ENCODE measurements around the gene DNAJC17. TPM values are rescaled to one million over a fixed set of nuclear protein-coding genes. Genes with fewer than 3 reads are reported as not detected.

Gene DNAJC17
- total RNA-seq, 2 experiments from 2014 or later, result 45.6 to 47.2 TPM

DNA sequence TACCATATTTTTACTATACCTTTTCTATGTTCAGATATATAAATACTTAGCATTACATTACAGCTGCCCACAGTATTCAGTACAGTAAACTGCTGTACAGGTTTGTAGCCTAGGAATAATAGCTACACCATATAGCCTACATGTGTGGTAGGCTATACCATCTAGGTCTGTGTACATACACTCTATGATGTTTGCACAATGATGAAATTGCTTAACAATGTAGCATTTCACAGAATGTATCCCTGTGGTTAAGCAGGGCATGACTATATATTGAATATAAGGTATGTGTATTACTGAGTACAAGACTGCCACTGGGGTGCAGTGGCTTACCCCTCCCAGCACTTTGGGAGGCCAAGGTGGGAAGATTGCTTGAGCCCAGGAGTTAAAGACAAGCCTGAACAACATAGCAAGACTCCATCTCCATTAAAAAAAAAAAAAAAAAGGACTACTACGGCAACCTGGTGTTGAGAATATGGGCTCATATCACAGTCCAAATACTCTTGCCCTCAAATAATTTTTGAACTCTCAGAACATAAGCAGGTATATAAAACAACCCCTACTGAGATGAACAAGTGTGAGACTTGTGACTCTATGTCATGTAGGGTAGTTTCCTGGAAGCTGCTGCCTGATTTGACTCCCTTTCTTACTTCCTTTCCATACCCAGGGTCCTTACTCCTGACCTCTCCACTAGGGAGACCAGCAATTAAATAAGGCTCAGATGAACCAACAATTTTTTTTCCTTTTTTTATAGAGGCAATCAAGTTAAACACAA lies 16.5 kb upstream of the DNAJC17 start:
- Mint-ChIP-seq H3K4me3 (no peak overlapping the region), H3K27me3 (peaks cover 21% of the 10 kb centered on the region), H3K4me1 (peaks cover 2% of the 10 kb centered on the region), H3K9me3 (no peaks in the 10 kb centered on the region), H3K36me3 (no peaks in the 10 kb centered on the region), H3K27ac (no peak overlapping the region)
- POLR2A ChIA-PET, result no interaction called here
- ATAC-seq (ENCODE audit: low read depth), result no peak
- no peak for DNase-seq

DNA sequence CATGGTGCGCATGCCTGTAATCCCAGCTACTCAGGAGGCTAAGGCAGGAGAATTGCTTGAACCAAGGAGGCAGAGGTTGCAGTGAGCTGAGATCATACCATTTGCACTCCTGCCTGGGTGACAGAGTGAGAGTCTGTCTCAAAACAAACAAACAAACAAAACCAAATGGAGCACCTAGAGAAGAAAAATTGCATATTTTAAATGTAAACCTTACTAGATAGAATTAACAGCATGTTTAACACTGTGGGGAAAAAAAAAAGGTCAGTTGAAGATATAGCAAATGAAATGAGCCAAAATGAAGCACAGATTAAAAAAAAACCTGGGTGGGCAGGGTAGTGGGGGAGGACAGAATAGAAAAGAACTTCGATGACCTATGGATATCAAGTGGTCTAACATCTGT lies 13.9 kb upstream of the DNAJC17 start:
- H3K9me3 Mint-ChIP-seq, result no peaks in the 10 kb centered on the region
- DNase-seq (no peak), ATAC-seq (ENCODE audit: low read depth) (no peak)
- peaks cover 5% of the 10 kb centered on the region for H3K4me1 Mint-ChIP-seq
- peaks cover 11% of the 10 kb centered on the region for H3K27me3 Mint-ChIP-seq
- H3K36me3 Mint-ChIP-seq, result no peaks in the 10 kb centered on the region
- H3K4me3 Mint-ChIP-seq, result no peak overlapping the region
- H3K27ac Mint-ChIP-seq, result no peak overlapping the region
- POLR2A ChIA-PET, result no interaction called here

DNA sequence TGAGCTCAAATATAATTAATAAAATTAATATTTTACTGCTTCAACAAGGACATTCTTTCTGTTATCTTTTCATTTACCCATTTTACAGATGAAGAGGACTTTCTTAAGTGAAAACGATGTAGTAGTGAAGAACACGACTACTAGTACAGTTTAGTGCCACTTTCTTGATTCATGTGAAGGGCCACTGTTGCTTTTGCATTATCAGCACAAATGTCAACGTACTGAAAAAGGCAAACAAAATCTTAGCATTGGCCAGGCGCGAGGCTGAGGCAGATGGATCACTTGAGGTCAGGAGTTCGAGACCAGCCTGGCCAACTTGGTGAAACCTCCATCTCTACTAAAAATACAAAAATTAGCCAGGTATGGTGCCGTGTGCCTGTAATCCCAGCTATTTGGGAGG lies 11.8 kb upstream of the DNAJC17 start:
- Mint-ChIP-seq H3K4me3 (no peak overlapping the region), H3K36me3 (peaks cover 4% of the 10 kb centered on the region), H3K4me1 (peaks cover 5% of the 10 kb centered on the region), H3K9me3 (no peaks in the 10 kb centered on the region), H3K27me3 (peaks cover 6% of the 10 kb centered on the region), H3K27ac (no peak overlapping the region)
- POLR2A ChIA-PET, result no interaction called here
- ATAC-seq (ENCODE audit: low read depth) (no peak), DNase-seq (no peak)

DNA sequence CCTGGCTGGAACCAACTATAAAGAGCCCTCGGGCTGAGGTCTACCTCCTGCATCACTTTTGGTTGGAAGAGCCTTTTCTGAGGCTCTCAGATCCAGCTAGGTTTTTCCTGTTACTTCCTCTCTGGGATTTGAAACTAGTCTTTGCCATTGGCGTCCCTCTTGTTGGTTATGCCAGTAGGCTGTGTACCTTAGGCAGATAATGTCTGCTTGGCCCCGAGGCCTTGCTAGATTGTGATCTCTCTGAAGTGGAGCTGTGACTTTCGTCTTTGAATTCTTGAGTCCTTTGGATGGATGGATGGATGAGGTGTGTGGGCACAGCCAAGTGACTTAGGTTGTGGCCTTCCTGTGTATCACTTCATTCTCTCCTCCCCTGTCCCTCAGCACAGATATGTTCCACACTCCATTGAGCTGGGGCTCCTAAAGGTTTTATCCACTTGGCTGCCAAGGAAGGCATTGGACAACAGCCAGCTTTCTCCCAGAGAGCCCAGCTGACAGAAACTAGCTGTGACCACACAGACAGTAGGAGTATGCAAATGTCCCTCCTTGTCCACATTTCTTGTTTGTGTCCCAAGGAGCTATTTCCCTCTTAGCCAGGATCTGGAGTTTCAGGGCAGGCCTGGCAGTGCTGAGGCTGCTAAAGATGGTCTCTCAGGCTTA lies 7.9 kb upstream of the DNAJC17 start:
- no peak overlapping the region for H3K27ac Mint-ChIP-seq
- peaks cover 2% of the 10 kb centered on the region for H3K4me1 Mint-ChIP-seq
- DNase-seq (no peak), ATAC-seq (ENCODE audit: low read depth) (no peak)
- POLR2A ChIA-PET, result interaction anchor here (0.9 kb wide), 1 partner anchor 8 kb away, joined by 3 read pairs; the partner anchor contains the start of genes DNAJC17 and ZFYVE19
- H3K36me3 Mint-ChIP-seq, result peaks cover 9% of the 10 kb centered on the region
- no peak overlapping the region for H3K4me3 Mint-ChIP-seq
- H3K9me3 Mint-ChIP-seq, result no peaks in the 10 kb centered on the region
- no peaks in the 10 kb centered on the region for H3K27me3 Mint-ChIP-seq

DNA sequence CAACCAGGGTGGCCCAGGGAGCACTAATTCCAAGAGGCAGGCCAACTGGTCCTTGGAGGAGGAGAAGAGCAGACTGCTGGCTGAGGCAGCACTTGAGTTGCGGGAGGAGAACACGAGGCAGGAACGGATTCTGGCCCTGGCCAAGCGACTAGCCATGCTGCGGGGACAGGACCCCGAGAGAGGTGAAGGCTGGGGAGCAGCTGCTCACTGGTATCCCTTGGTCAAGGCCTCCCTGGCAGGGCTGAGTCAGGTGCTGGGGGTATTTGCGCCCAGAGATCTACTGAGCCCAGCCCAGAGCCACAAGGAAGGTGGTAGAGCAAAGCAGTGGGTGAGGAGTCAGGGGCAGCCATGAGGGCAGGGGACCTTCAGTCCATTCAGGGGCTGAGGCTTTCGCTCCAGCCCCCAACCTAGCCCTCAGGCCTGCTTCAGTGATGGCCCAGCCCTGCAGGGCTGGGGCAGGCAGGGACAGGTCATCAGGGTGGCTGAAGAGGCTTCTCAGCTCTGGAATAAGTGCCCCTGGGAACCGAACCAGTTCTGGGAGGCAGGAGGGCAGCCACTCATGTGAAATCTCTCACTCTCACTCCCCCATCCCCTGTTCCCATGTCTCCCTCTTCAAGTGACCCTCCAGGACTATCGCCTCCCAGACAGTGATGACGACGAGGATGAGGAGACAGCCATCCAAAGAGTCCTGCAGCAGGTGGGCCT lies 5.6 kb upstream of the DNAJC17 start:
- Mint-ChIP-seq H3K27ac (no peak overlapping the region), H3K4me1 (peaks cover 10% of the 10 kb centered on the region), H3K36me3 (peaks cover 9% of the 10 kb centered on the region), H3K4me3 (no peak overlapping the region), H3K27me3 (no peaks in the 10 kb centered on the region), H3K9me3 (no peaks in the 10 kb centered on the region)
- no peak for DNase-seq
- POLR2A ChIA-PET, result interaction anchor here (0.6 to 1.2 kb wide), 2 partner anchors 10 to 15 kb away, joined by 3 to 4 read pairs; partner anchors contain the start of gene PPP1R14D
- ATAC-seq (ENCODE audit: low read depth), result no peak

DNA sequence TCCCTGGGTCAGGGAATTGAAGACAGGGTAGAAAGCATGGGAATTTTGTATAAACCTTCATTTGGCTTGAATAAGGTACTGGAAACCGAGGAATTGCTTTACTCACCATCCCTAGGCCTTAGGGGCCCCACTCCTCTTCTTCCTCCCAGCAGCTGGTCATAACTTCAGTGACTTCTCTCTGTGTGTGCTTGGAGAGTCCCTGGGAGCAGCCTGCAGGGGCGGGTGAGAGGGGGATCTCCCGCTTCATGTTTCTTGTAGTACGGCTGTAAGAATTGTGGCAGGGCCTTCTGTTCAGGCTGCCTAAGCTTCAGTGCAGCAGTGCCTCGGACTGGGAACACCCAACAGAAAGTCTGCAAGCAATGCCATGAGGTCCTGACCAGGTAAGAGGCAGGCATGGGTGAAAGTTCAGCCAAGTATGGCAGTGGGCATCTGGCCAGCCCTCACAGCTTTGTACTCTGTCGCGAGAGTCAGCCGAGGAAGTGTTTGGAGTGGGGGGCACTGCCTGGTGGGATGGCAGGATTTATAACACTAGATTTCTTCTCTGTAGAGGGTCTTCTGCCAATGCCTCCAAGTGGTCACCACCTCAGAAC lies 1.7 kb upstream of the DNAJC17 start:
- Mint-ChIP-seq H3K27ac (no peak overlapping the region), H3K27me3 (no peaks in the 10 kb centered on the region), H3K4me3 (peak overlapping the region; percentile 97), H3K9me3 (no peaks in the 10 kb centered on the region), H3K4me1 (peaks cover 15% of the 10 kb centered on the region), H3K36me3 (peaks cover 8% of the 10 kb centered on the region)
- DNase-seq, result no peak
- ATAC-seq (ENCODE audit: low read depth), result no peak
- POLR2A ChIA-PET, result no interaction called here

DNA sequence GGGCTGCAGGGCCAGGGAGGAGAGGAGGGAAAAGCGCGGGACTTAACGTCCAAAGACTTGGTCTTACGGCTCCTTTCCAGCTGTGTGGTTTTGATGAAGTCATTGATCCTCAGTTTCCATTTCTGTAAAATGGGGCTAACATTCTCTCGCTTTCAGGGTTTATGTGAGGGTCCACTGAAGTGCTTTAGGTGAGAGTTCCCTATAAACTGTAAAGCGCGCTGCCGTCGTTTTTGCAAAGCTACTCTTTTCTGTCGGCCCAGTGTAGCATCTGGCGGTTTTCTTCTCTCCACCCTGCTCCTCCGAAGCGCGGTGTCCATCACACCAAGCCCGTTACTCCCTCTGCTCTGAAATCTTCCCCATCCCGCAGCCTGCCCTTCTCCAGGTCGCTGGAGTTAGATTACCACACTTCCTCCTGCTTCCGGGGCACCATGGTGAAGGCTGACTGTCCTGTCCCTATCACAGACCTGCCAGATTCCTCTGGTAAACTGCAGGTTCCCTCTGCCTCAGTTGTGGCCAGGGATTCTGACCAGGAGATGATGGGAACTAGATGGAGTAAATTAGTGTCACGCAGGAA lies 702 bp upstream of the DNAJC17 start:
- Mint-ChIP-seq H3K36me3 (peaks cover 5% of the 10 kb centered on the region), H3K4me1 (peaks cover 18% of the 10 kb centered on the region), H3K4me3 (peak overlapping the region; percentile 97), H3K9me3 (no peaks in the 10 kb centered on the region), H3K27me3 (no peaks in the 10 kb centered on the region), H3K27ac (peak overlapping the region; percentile 99)
- POLR2A ChIA-PET, result interaction anchor here (0.7 to 1.2 kb wide), 5 partner anchors 9 to 145 kb away, joined by 3 to 4 read pairs (median 3); partner anchors contain the start of gene CHAC1
- DNase-seq (no peak), ATAC-seq (ENCODE audit: low read depth) (no peak)

DNA sequence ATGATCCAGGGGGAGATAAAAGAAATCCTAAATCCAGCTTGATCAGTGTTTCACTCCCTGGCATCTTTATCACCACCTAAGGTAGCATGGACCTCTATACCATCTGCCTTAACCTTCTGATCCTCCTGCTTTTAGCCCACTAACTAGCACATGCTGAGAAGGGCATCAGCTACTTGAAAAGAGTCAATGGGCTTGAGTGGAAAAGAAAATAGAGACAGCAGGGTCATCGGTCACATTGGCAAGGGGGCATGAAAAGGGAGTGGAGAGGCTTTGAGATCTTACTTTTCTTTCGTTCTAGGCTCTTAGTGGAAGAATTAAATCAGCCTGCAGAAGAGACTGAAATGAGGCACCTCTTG lies 623 bp downstream of the DNAJC17 start:
- POLR2A ChIA-PET, result interaction anchor here (0.6 to 1.4 kb wide), 13 partner anchors 7 to 302 kb away, joined by 3 to 9 read pairs (median 3); partner anchors contain the start of genes CHAC1, RAD51 and RPUSD2
- Mint-ChIP-seq H3K27me3 (no peaks in the 10 kb centered on the region), H3K4me1 (peaks cover 20% of the 10 kb centered on the region), H3K36me3 (peaks cover 8% of the 10 kb centered on the region), H3K9me3 (no peaks in the 10 kb centered on the region), H3K27ac (peak overlapping the region; percentile 99), H3K4me3 (peak overlapping the region; percentile 97)
- DNase-seq (no peak), ATAC-seq (ENCODE audit: low read depth) (no peak)

DNA sequence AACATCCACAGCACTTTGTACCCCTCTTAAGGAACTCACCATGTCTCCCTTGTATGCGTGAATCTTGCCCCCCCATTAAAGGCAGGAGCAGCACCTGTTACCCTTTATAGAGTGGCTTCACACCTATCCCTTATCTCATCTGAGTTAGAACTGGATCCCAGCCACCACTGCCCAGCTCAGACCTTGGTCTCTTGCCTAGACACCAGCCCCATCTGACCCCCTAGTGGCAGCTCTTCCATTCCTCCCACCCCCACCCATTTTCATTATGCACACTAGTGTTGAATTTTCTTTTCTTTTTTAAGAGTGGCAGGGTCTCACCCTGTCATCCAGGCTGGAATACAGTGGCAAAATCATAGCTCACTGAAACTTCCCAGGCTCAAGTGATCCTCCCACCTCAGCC lies 3.6 kb downstream of the DNAJC17 start:
- no peak overlapping the region for H3K27ac Mint-ChIP-seq
- no peak for ATAC-seq (ENCODE audit: low read depth)
- no peaks in the 10 kb centered on the region for H3K27me3 Mint-ChIP-seq
- no peak overlapping the region for H3K4me3 Mint-ChIP-seq
- peaks cover 11% of the 10 kb centered on the region for H3K36me3 Mint-ChIP-seq
- no peak for DNase-seq
- H3K9me3 Mint-ChIP-seq, result no peaks in the 10 kb centered on the region
- POLR2A ChIA-PET, result interaction anchor here (0.6 kb wide), 1 partner anchor 104 kb away, joined by 6 read pairs; no protein-coding TSS in a partner anchor
- H3K4me1 Mint-ChIP-seq, result peaks cover 21% of the 10 kb centered on the region

DNA sequence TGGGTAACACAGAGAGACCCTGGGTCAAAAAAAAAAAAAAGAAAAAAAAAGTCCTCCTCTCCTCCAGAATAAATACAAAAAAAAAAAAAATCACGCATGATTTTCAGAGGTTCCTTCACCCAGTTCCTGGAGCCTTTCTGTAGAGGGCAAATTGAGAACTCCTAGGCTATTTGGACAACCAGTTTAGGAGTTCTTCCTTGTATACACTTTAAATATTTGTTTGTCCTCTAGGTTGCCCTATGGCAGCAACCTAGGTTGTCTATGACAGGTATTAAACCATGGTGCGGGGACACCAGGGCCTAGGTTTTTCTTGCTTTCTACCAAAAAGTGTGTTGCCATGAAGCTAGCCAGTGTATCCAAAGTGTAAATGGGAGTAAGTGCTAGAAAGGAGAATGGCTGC lies 4.2 kb downstream of the DNAJC17 start:
- H3K9me3 Mint-ChIP-seq, result no peaks in the 10 kb centered on the region
- peaks cover 16% of the 10 kb centered on the region for H3K36me3 Mint-ChIP-seq
- POLR2A ChIA-PET, result no interaction called here
- H3K4me3 Mint-ChIP-seq, result no peak overlapping the region
- no peak overlapping the region for H3K27ac Mint-ChIP-seq
- no peaks in the 10 kb centered on the region for H3K27me3 Mint-ChIP-seq
- no peak for DNase-seq
- H3K4me1 Mint-ChIP-seq, result peaks cover 15% of the 10 kb centered on the region
- ATAC-seq (ENCODE audit: low read depth), result no peak

DNA sequence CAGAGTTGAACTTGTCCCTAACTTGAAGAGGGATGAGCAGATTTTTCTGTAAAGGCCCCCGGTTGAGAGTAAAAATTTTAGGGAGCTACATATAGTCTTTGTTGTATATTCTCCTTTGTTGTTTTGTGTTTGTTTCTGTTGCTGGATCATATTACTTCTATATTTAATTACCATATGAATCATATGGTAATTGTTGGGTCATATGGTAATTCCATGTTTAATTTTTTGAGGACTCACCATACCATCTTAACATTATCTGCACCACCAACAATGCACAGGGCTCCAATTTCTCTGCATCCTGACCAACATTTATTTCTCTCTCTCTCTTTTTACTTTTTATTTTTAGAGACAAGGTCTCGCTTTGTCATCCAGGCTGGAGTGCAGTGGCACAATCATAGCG lies 7.8 kb downstream of the DNAJC17 start:
- POLR2A ChIA-PET, result interaction anchor here (0.6 kb wide), 1 partner anchor 8 kb away, joined by 3 read pairs; the partner anchor contains the start of genes DNAJC17 and ZFYVE19
- ATAC-seq (ENCODE audit: low read depth) (no peak), DNase-seq (no peak)
- Mint-ChIP-seq H3K27ac (no peak overlapping the region), H3K4me3 (no peak overlapping the region), H3K4me1 (peaks cover 8% of the 10 kb centered on the region), H3K9me3 (no peaks in the 10 kb centered on the region), H3K36me3 (peaks cover 17% of the 10 kb centered on the region), H3K27me3 (no peaks in the 10 kb centered on the region)

DNA sequence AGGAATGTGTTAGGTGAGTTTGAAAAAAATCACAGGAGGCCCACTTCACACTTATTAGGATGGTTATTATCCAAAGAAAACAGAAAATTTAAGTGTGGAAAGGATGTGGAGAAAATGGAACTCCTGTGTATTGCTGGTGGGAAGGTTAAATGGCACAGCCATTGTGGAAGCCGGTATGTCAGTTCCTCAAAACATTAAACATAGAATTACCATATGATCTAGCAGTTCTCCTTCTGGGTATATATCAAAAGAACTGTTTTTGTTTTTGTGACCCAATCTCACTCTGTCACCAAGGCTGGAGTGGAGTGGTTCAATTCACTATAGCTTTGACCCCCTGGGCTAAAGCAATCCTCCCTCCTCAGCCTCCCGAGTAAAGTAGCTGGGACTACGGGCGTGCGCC lies 10.8 kb downstream of the DNAJC17 start:
- Mint-ChIP-seq H3K27me3 (no peaks in the 10 kb centered on the region), H3K9me3 (no peaks in the 10 kb centered on the region), H3K36me3 (peaks cover 16% of the 10 kb centered on the region), H3K4me1 (peaks cover 3% of the 10 kb centered on the region), H3K4me3 (no peak overlapping the region), H3K27ac (no peak overlapping the region)
- ATAC-seq (ENCODE audit: low read depth), result no peak
- no peak for DNase-seq
- POLR2A ChIA-PET, result interaction anchor here (1.4 kb wide), 1 partner anchor 10 kb away, joined by 5 read pairs; the partner anchor contains the start of genes DNAJC17 and ZFYVE19

DNA sequence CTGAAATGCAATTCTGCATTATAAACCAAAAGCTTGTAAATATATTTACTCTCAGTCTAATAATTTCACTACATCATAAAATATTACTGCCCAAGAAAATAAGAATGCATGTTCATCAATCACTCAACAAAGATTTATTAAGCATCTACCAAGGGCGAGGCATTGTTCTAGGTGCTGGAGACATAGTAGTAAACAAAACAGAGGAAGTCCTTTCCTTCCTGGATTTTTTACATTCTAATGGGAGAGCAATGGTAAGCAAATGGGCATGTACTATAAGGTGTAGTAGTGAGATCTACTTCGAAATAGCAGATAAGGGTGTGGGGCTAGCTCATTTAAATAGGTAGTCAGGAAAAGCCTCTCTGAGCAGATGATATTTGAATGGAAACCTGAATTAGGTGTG lies 11.2 kb downstream of the DNAJC17 start:
- Mint-ChIP-seq H3K27ac (no peak overlapping the region), H3K4me3 (no peak overlapping the region), H3K9me3 (no peaks in the 10 kb centered on the region), H3K4me1 (peaks cover under 1% of the 10 kb centered on the region), H3K36me3 (peaks cover 13% of the 10 kb centered on the region), H3K27me3 (no peaks in the 10 kb centered on the region)
- ATAC-seq (ENCODE audit: low read depth) (no peak), DNase-seq (no peak)
- POLR2A ChIA-PET, result interaction anchor here (1.4 kb wide), 1 partner anchor 11 kb away, joined by 5 read pairs; the partner anchor contains the start of genes DNAJC17 and ZFYVE19

Measured in activated naive CD8-positive, alpha-beta T cell treated with anti-CD3 and anti-CD28 coated beads, Interleukin-2, amount 10 ng/mL, durations not matched to agents 7 days and 5 days (primary cell).